HEK293 (cell line): ENCODE data around the gene ACOT8.

Experiments used
- CTCF ChIA-PET: fragments of 350-600 bp; formaldehyde crosslinking; extraction: SDS; loops from one replicate; lab custom pipeline; 2021; ENCODE audit warnings: antibody characterized with exemption; lab: Yijun Ruan, JAX
- POLR2A ChIA-PET: fragments of 300-600 bp; formaldehyde crosslinking; extraction: SDS; loops from one replicate; lab custom pipeline; 2020; ENCODE audit warnings: antibody characterized with exemption, inconsistent platforms; lab: Yijun Ruan, JAX
- H3K27ac ChIP-seq: fragments of 200-500 bp; sonication (Bioruptor generic); 2 replicates; pipeline ENCODE4 v1.5.1; 2014; ENCODE audit warnings: low read depth, low read length, control low read depth, inconsistent platforms; ENCODE audit errors: extremely low read depth
- H3K36me3 ChIP-seq, 2 experiments: fragments of 200-500 bp in 1 of 2; sonication (Bioruptor generic) in 1 of 2; 1 replicate in 1 of 2; 2 replicates in 1 of 2; pipeline ENCODE4 v1.5.1; 2014 to 2017; ENCODE audit warnings: inconsistent platforms in 2 of 2, low read length in 2 of 2; ENCODE audit not compliant: control insufficient read depth in 2 of 2, insufficient read depth in 1 of 2
- H3K4me1 ChIP-seq: fragments of 200-500 bp; sonication (Bioruptor generic); 2 replicates; pipeline ENCODE4 v1.5.1; 2014; ENCODE audit warnings: mild to moderate bottlenecking, low read length, inconsistent platforms; ENCODE audit not compliant: control insufficient read depth, insufficient read depth
- H3K4me3 ChIP-seq: 2 replicates; pipeline ENCODE4 v1.5.1; 2011; ENCODE audit warnings: low read depth, mild to moderate bottlenecking, control low read depth, low read length, moderate library complexity
- H3K9me3 ChIP-seq: fragments of 200-500 bp; sonication (Bioruptor generic); 2 replicates; pipeline ENCODE4 v1.5.1; 2014; ENCODE audit warnings: low read depth, low read length, inconsistent platforms; ENCODE audit not compliant: control insufficient read depth, insufficient read depth
- GFI1B ChIP-seq: fragments of 450-650 bp; formaldehyde crosslinking; IDR thresholded peaks from 2 replicates; pipeline ENCODE4 v1.5.1; 2016; ENCODE audit warnings: missing biosample characterization, missing genetic modification characterization
- KLF10 ChIP-seq: fragments of 450-650 bp; IDR thresholded peaks from 2 replicates; pipeline ENCODE4 v1.5.1; 2018; ENCODE audit warnings: missing biosample characterization, mild to moderate bottlenecking, missing genetic modification characterization
- PATZ1 ChIP-seq: fragments of 450-650 bp; formaldehyde crosslinking; IDR thresholded peaks from 2 replicates; pipeline ENCODE4 v1.5.1; 2016; ENCODE audit warnings: missing biosample characterization, missing genetic modification characterization
- PBX3 ChIP-seq: sonication (generic); formaldehyde crosslinking; IDR thresholded peaks from 2 replicates; pipeline ENCODE4 v1.8.1; 2022; ENCODE audit warnings: mild to moderate bottlenecking, moderate library complexity, missing genetic modification reagents
- PRDM10 ChIP-seq: fragments of 450-650 bp; formaldehyde crosslinking; IDR thresholded peaks from 2 replicates; pipeline ENCODE4 v1.5.1; 2016; ENCODE audit warnings: missing biosample characterization, missing genetic modification characterization
- SETDB1 ChIP-seq: IDR thresholded peaks from one replicate; pipeline ENCODE4 v1.6.1; 2017; ENCODE audit warnings: mild to moderate bottlenecking, low read length, moderate library complexity, mixed read lengths; ENCODE audit not compliant: insufficient read length
- TRIM28 ChIP-seq: IDR thresholded peaks from 2 replicates; pipeline ENCODE4 v1.6.1; 2011; ENCODE audit warnings: low read length, control low read depth, borderline replicate concordance
- ZIC2 ChIP-seq: fragments of 450-650 bp; formaldehyde crosslinking; IDR thresholded peaks from 2 replicates; pipeline ENCODE4 v1.5.1; 2016; ENCODE audit warnings: missing biosample characterization, missing genetic modification characterization
- ZNF239 ChIP-seq: fragments of 450-650 bp; formaldehyde crosslinking; IDR thresholded peaks from 2 replicates; pipeline ENCODE4 v1.5.1; 2016; ENCODE audit warnings: missing biosample characterization, missing genetic modification characterization
- ZNF335 ChIP-seq: fragments of 450-650 bp; formaldehyde crosslinking; conservative IDR thresholded peaks from 2 replicates; pipeline ENCODE4 v1.5.1; 2016; ENCODE audit warnings: missing biosample characterization, missing genetic modification characterization
- ZNF354C ChIP-seq: fragments of 450-650 bp; formaldehyde crosslinking; IDR thresholded peaks from 2 replicates; pipeline ENCODE4 v1.5.1; 2016; ENCODE audit warnings: missing biosample characterization, missing genetic modification characterization, low read depth, borderline replicate concordance
- ZNF48 ChIP-seq: fragments of 450-650 bp; formaldehyde crosslinking; IDR thresholded peaks from 2 replicates; pipeline ENCODE4 v1.5.1; 2016; ENCODE audit warnings: missing biosample characterization, missing genetic modification characterization
- ZNF521 ChIP-seq: fragments of 450-650 bp; formaldehyde crosslinking; IDR thresholded peaks from 2 replicates; pipeline ENCODE4 v1.5.1; 2017; ENCODE audit warnings: missing biosample characterization, mild to moderate bottlenecking, missing genetic modification characterization
- ZNF580 ChIP-seq: fragments of 450-650 bp; formaldehyde crosslinking; IDR thresholded peaks from 2 replicates; pipeline ENCODE4 v1.5.1; 2016; ENCODE audit warnings: missing biosample characterization, missing genetic modification characterization
- ZNF639 ChIP-seq: fragments of 450-650 bp; formaldehyde crosslinking; IDR thresholded peaks from 2 replicates; pipeline ENCODE4 v1.5.1; 2016; ENCODE audit warnings: missing biosample characterization, missing genetic modification characterization
- ZNF658 ChIP-seq: fragments of 450-650 bp; formaldehyde crosslinking; IDR thresholded peaks from 2 replicates; pipeline ENCODE4; 2016; ENCODE audit warnings: missing biosample characterization, missing genetic modification characterization
- ZNF670 ChIP-seq: fragments of 450-650 bp; formaldehyde crosslinking; IDR thresholded peaks from 2 replicates; pipeline ENCODE4 v1.5.1; 2016; ENCODE audit warnings: missing biosample characterization, missing genetic modification characterization, low read depth
- ZNF830 ChIP-seq: fragments of 450-650 bp; IDR thresholded peaks from 2 replicates; pipeline ENCODE4 v1.5.0; 2018; ENCODE audit warnings: missing biosample characterization, missing genetic modification characterization, low read depth, mild to moderate bottlenecking, moderate library complexity
- ZNF843 ChIP-seq: fragments of 450-650 bp; formaldehyde crosslinking; IDR thresholded peaks from 2 replicates; pipeline ENCODE4 v1.5.1; 2016; ENCODE audit warnings: missing biosample characterization, missing genetic modification characterization

Gene ACOT8

GRCh38 chr20:45848969-45849582 lies 8.1 kb downstream of the ACOT8 start:
- ChIA-PET POLR2A (interaction anchor here (0.8 kb wide), 1 partner anchor 43 kb away, joined by 4 read pairs; no protein-coding TSS in a partner anchor), CTCF (interaction anchor here (0.7 kb wide), 1 partner anchor 18 kb away, joined by 3 read pairs; no protein-coding TSS in a partner anchor)
- no peaks in the 10 kb centered on the region for H3K9me3 ChIP-seq
- H3K4me3 ChIP-seq = no peak overlapping the region
- H3K36me3 ChIP-seq = peaks cover 5 to 64% of the 10 kb centered on the region in 2 experiments; a peak in 2 of 3 replicates
- H3K4me1 ChIP-seq = no peaks in the 10 kb centered on the region
- H3K27ac ChIP-seq = no peak overlapping the region
- TF ChIP-seq ZNF48 (tag by site-specific recombination) = no peak
- TF ChIP-seq, all 188 proteins: peak for 0

GRCh38 chr20:45848421-45848820 lies 8.8 kb downstream of the ACOT8 start:
- TF ChIP-seq TRIM28 = no peak
- TF ChIP-seq ZNF521 (tag by site-specific recombination) = no peak
- no peak for TF ChIP-seq KLF10
- no peak for TF ChIP-seq SETDB1
- ChIA-PET POLR2A (no interaction called here), CTCF (no interaction called here)
- peaks cover 5 to 67% of the 10 kb centered on the region in 2 experiments; a peak in 2 of 3 replicates for H3K36me3 ChIP-seq
- H3K9me3 ChIP-seq = no peaks in the 10 kb centered on the region
- no peak overlapping the region for H3K4me3 ChIP-seq
- no peak overlapping the region for H3K27ac ChIP-seq
- H3K4me1 ChIP-seq = no peaks in the 10 kb centered on the region

GRCh38 chr20:45845452-45845851 lies 11.7 kb downstream of the ACOT8 start:
- no peaks in the 10 kb centered on the region for H3K4me1 ChIP-seq
- peaks cover 5 to 83% of the 10 kb centered on the region in 2 experiments; a peak in 2 of 3 replicates for H3K36me3 ChIP-seq
- no peak for TF ChIP-seq ZNF239 (tag by site-specific recombination)
- peak; percentile 54 for TF ChIP-seq ZIC2 (tag by site-specific recombination)
- TF ChIP-seq ZNF830 (tag by site-specific recombination) = no peak
- TF ChIP-seq ZNF354C = no peak
- TF ChIP-seq ZNF335 (tag by site-specific recombination) = no peak
- TF ChIP-seq PBX3 = no peak
- TF ChIP-seq ZNF639 (tag by site-specific recombination) = no peak
- TF ChIP-seq ZNF843 (tag by site-specific recombination) = no peak
- no peak for TF ChIP-seq GFI1B (tag by site-specific recombination)
- TF ChIP-seq ZNF580 (tag by site-specific recombination) = no peak
- peak; percentile 69 for TF ChIP-seq PRDM10 (tag by site-specific recombination)
- no peak for TF ChIP-seq ZNF658 (tag by site-specific recombination)
- no peak for TF ChIP-seq ZNF670 (tag by site-specific recombination)
- no peak for TF ChIP-seq PATZ1 (tag by site-specific recombination)
- H3K9me3 ChIP-seq = no peaks in the 10 kb centered on the region
- no peak overlapping the region for H3K4me3 ChIP-seq
- ChIA-PET CTCF (interaction anchor here (0.7 to 1.0 kb wide), 2 partner anchors 11 to 46 kb away, joined by 4 read pairs; no protein-coding TSS in a partner anchor), POLR2A (no interaction called here)
- H3K27ac ChIP-seq = no peak overlapping the region
